SK-N-MC (cell line): ENCODE data around the gene ZNF19.

Experiments
- EZH2 ChIP-seq: fragments of 200-600 bp; sonication (generic); IDR thresholded peaks from one replicate; pipeline ENCODE4 v1.6.1; 2017; ENCODE audit warnings: antibody characterized with exemption
- FOXP2 ChIP-seq: optimal IDR thresholded peaks from 2 replicates; pipeline ENCODE3; 2011; ENCODE audit warnings: mild to moderate bottlenecking, moderate library complexity; ENCODE audit not compliant: insufficient read depth; ENCODE audit errors: extremely low read length, control extremely low read depth
- POLR2AphosphoS5 ChIP-seq: IDR thresholded peaks from 2 replicates; pipeline ENCODE4 v1.6.1; 2012; ENCODE audit warnings: mild to moderate bottlenecking, low read depth, low read length, borderline replicate concordance

DNA sequence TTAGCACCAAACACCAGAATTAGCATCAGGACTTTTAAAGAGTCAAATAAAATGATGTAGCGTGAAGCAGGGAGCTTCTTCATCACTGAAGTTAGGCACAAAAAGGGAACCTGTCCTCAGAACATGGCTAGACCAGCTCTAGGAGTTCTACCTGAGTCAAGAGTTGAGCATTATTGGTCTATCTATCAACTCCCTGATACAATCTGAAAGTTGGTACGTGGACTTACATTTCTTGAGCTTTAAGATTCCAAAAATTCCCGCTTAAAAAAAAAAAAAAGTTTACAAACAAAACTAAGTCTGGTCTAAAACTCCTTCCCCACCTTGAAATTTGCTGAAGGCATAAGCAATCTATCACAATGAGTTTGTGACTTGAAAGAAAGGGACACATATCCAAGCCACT lies 59.5 kb downstream of the ZNF19 start:
- no peak for TF ChIP-seq EZH2
- TF ChIP-seq POLR2AphosphoS5: no peak
- no peak for TF ChIP-seq FOXP2
